Measurements from ENCODE around the gene ATP1A4. TPM values are rescaled to one million over a fixed set of nuclear protein-coding genes. Genes with fewer than 3 reads are reported as not detected.

Gene ATP1A4
- total and polyA plus RNA-seq, 10 of the 15 experiments (the other 5 are each of a cell fraction or from before 2014, with no cell fraction given): 0.31 to 1.0 (median 0.54) TPM

DNA sequence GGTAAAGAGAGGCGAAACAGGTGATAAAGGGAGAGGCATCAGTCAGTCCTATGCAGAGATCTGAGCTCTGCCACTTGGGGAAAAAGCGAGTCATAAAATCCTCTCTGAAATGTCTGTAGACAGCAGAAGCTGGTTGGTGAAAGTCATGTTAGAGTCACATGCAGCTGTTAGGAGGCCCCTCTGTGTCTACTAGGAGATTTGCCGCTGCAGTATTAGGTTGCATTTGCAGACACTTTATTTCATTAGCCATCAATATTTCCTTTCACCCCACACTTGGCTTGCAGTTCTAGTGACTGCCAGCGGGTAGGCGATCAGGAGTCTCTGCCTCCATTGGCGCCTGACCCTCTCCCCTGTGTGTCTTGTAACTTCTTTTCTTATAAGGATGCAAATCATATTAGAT lies 16.2 kb downstream of the ATP1A4 start:
- ChIA-PET CTCF (interaction anchor here (0.7 to 3.5 kb wide), 4 partner anchors 56 to 84 kb away, joined by 3 to 25 read pairs (median 4); no protein-coding TSS in a partner anchor), RAD21 (ENCODE audit: unreplicated experiment) (interaction anchor here (0.7 to 3.6 kb wide), 5 partner anchors 32 to 1084 kb away, joined by 3 to 14 read pairs (median 3); no protein-coding TSS in a partner anchor), SMC1A (ENCODE audit: uncharacterized antibody, unreplicated experiment) (interaction anchor here (1.0 to 2.5 kb wide), 5 partner anchors 26 to 209 kb away, joined by 3 to 10 read pairs (median 5); no protein-coding TSS in a partner anchor), POLR2A (interaction anchor here (1.0 kb wide), 1 partner anchor 98 kb away, joined by 3 read pairs; no protein-coding TSS in a partner anchor)
- Histone ChIP-seq H2AFZ (ENCODE audit: control insufficient read depth, low read depth, low read length) (no peak overlapping the region), H3K36me3 (ENCODE audit: control insufficient read depth in 2 of 2, insufficient read depth in 2 of 2, low read length in 1 of 2) (no peaks in the 10 kb centered on the region), H3K4me3 (no peak overlapping the region), H3K4me2 (ENCODE audit: control insufficient read depth, insufficient read depth) (no peak overlapping the region), H3K9ac (ENCODE audit: control insufficient read depth, insufficient read depth, low read length) (no peak overlapping the region), H3K27ac (ENCODE audit: control insufficient read depth, insufficient read depth) (no peak overlapping the region), H3K9me3 (replicated peaks; ENCODE audit: control insufficient read depth, insufficient read depth, low read length) (no peaks in the 10 kb centered on the region), H3K27me3 (replicated peaks in 1 of 2; ENCODE audit: control insufficient read depth in 2 of 2, insufficient read depth in 2 of 2, low read length in 1 of 2) (no peaks in the 10 kb centered on the region; a peak in 1 of 4 replicates), H3K4me1 (ENCODE audit: control insufficient read depth, insufficient read depth, low read length) (peaks cover 22% of the 10 kb centered on the region), H4K20me1 (ENCODE audit: control insufficient read depth, insufficient read depth) (no peaks in the 10 kb centered on the region), H3K79me2 (ENCODE audit: control insufficient read depth, insufficient read depth, low read length) (no peaks in the 10 kb centered on the region)
- intact Hi-C loops (cut with micrococcal nuclease; ENCODE audit: unreplicated experiment) (no loop called here), in situ Hi-C loops (cut with MboI) (no loop called here)
- DNase-seq (ENCODE audit: low read depth, low spot score): no peak
- TF ChIP-seq, protein P1, sequence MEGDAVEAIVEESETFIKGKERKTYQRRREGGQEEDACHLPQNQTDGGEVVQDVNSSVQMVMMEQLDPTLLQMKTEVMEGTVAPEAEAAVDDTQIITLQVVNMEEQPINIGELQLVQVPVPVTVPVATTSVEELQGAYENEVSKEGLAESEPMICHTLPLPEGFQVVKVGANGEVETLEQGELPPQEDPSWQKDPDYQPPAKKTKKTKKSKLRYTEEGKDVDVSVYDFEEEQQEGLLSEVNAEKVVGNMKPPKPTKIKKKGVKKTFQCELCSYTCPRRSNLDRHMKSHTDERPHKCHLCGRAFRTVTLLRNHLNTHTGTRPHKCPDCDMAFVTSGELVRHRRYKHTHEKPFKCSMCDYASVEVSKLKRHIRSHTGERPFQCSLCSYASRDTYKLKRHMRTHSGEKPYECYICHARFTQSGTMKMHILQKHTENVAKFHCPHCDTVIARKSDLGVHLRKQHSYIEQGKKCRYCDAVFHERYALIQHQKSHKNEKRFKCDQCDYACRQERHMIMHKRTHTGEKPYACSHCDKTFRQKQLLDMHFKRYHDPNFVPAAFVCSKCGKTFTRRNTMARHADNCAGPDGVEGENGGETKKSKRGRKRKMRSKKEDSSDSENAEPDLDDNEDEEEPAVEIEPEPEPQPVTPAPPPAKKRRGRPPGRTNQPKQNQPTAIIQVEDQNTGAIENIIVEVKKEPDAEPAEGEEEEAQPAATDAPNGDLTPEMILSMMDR (IDR thresholded peaks at IDR 0.05 in 2 of 3, conservative IDR thresholded peaks at IDR 0.05 in 1 of 3; ENCODE audit: control insufficient read depth in 2 of 3, extremely low read depth in 1 of 3, insufficient read depth in 1 of 3, low read depth in 3 of 3, low read length in 3 of 3): peak in 2 of 3 experiments; percentile 11 to 22; a peak in 2 of 6 replicates
- TF ChIP-seq, protein P2, sequence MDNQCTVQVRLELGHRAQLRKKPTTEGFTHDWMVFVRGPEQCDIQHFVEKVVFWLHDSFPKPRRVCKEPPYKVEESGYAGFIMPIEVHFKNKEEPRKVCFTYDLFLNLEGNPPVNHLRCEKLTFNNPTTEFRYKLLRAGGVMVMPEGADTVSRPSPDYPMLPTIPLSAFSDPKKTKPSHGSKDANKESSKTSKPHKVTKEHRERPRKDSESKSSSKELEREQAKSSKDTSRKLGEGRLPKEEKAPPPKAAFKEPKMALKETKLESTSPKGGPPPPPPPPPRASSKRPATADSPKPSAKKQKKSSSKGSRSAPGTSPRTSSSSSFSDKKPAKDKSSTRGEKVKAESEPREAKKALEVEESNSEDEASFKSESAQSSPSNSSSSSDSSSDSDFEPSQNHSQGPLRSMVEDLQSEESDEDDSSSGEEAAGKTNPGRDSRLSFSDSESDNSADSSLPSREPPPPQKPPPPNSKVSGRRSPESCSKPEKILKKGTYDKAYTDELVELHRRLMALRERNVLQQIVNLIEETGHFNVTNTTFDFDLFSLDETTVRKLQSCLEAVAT (IDR thresholded peaks at IDR 0.05): no peak
- no TSS peak for BruUV-seq (replicated peaks)
- 67% methylated on average over 6 of the region's 6 CpGs for WGBS (ENCODE audit: insufficient coverage, insufficient replicate concordance, low lambda C conversion rate, missing lambda C conversion rate)
- peak; percentile 29 for ATAC-seq
- FAIRE-seq: no peak
